WTC11 (cell line): ENCODE measurements around the gene SRGAP1. TPM values are rescaled to one million over a fixed set of nuclear protein-coding genes. Genes with fewer than 3 reads are reported as not detected.

Source experiments
- ATAC-seq: fragments of 200-7000 bp; cut with Tn5 transposase; 2 replicates; pipeline ENCODE4 v1.10.0; 2021; ENCODE audit warnings: mild to moderate bottlenecking, moderate library complexity
- CTCF ChIA-PET: fragments of 300-600 bp; sonication (Branson Sonifier 250); formaldehyde crosslinking; loops from one replicate; lab custom pipeline; 2021; ENCODE audit warnings: antibody characterized with exemption; lab: Charles Lee
- POLR2A ChIA-PET: fragments of 350-600 bp; sonication (Branson Sonifier 250); formaldehyde crosslinking; loops from one replicate; lab custom pipeline; 2021; ENCODE audit warnings: antibody characterized with exemption; lab: Charles Lee
- DNase-seq: peaks from one replicate; pipeline ENCODE4 v3.0.0; 2021; ENCODE audit warnings: low spot score
- H3K27ac Mint-ChIP-seq: 2 replicates; pipeline ENCODE4 v1.8.0; 2021; ENCODE audit warnings: mixed read lengths
- H3K27me3 Mint-ChIP-seq: 2 replicates; pipeline ENCODE4 v1.8.0; 2021; ENCODE audit warnings: low read depth, mild to moderate bottlenecking, moderate library complexity, mixed read lengths
- H3K36me3 Mint-ChIP-seq: 2 replicates; pipeline ENCODE4 v1.8.0; 2021; ENCODE audit warnings: mixed read lengths
- H3K4me1 Mint-ChIP-seq: 2 replicates; pipeline ENCODE4 v1.8.0; 2022; ENCODE audit warnings: mixed read lengths
- H3K4me3 Mint-ChIP-seq: 2 replicates; pipeline ENCODE4 v1.8.0; 2021; ENCODE audit warnings: mild to moderate bottlenecking, moderate library complexity, mixed read lengths
- H3K9me3 Mint-ChIP-seq: 2 replicates; pipeline ENCODE4 v1.8.0; 2021; ENCODE audit warnings: mixed read lengths
- ATF2 ChIP-seq: sonication (generic); formaldehyde crosslinking; IDR thresholded peaks from 2 replicates; pipeline ENCODE4 v1.8.1; 2022; ENCODE audit warnings: low read depth, missing genetic modification reagents, borderline replicate concordance
- ATF3 ChIP-seq: sonication (generic); formaldehyde crosslinking; conservative IDR thresholded peaks from 2 replicates; pipeline ENCODE4 v1.8.1; 2022; ENCODE audit warnings: mild to moderate bottlenecking, missing genetic modification reagents
- ATF6 ChIP-seq: sonication (generic); formaldehyde crosslinking; IDR thresholded peaks from 2 replicates; pipeline ENCODE4 v1.8.1; 2023; ENCODE audit warnings: mild to moderate bottlenecking, missing genetic modification reagents
- CDX4 ChIP-seq: fragments of 250-450 bp; sonication (Bioruptor Pico); IDR thresholded peaks from 2 replicates; pipeline ENCODE4 v1.9.0; 2021; ENCODE audit warnings: moderate library complexity, mild to moderate bottlenecking, inconsistent platforms, borderline replicate concordance
- E2F1 ChIP-seq: sonication (generic); formaldehyde crosslinking; IDR thresholded peaks from 2 replicates; pipeline ENCODE4 v1.8.0; 2022; ENCODE audit warnings: mild to moderate bottlenecking, missing genetic modification reagents
- EMX1 ChIP-seq: fragments of 250-450 bp; sonication (Bioruptor Pico); IDR thresholded peaks from 2 replicates; pipeline ENCODE4 v1.8.0; 2021; ENCODE audit warnings: mild to moderate bottlenecking
- FOXJ3 ChIP-seq: sonication (generic); formaldehyde crosslinking; IDR thresholded peaks from 2 replicates; pipeline ENCODE4 v1.9.0; 2021; ENCODE audit warnings: missing genetic modification reagents, mild to moderate bottlenecking, borderline replicate concordance
- FOXP1 ChIP-seq: sonication (generic); formaldehyde crosslinking; IDR thresholded peaks from 2 replicates; pipeline ENCODE4 v1.8.0; 2022; ENCODE audit warnings: missing genetic modification reagents, mild to moderate bottlenecking, moderate library complexity, borderline replicate concordance
- GABPB1 ChIP-seq: sonication (generic); formaldehyde crosslinking; IDR thresholded peaks from 2 replicates; pipeline ENCODE4 v1.8.1; 2023; ENCODE audit warnings: mild to moderate bottlenecking, missing genetic modification reagents
- GRHL2 ChIP-seq: fragments of 250-450 bp; sonication (Bioruptor Pico); IDR thresholded peaks from 2 replicates; pipeline ENCODE4 v1.8.0; 2022; ENCODE audit warnings: mild to moderate bottlenecking, moderate library complexity; ENCODE audit not compliant: insufficient replicate concordance, severe bottlenecking
- HMGXB4 ChIP-seq: sonication (generic); formaldehyde crosslinking; IDR thresholded peaks from 2 replicates; pipeline ENCODE4 v1.8.1; 2023; ENCODE audit warnings: mild to moderate bottlenecking, moderate library complexity, missing genetic modification reagents
- IRF1 ChIP-seq: sonication (generic); formaldehyde crosslinking; IDR thresholded peaks from 2 replicates; pipeline ENCODE4 v1.8.0; 2023; ENCODE audit warnings: missing genetic modification reagents
- MLX ChIP-seq: sonication (generic); formaldehyde crosslinking; IDR thresholded peaks from 2 replicates; pipeline ENCODE4 v1.8.1; 2023; ENCODE audit warnings: mild to moderate bottlenecking, missing genetic modification reagents, moderate library complexity
- NFYB ChIP-seq: sonication (generic); formaldehyde crosslinking; conservative IDR thresholded peaks from 2 replicates; pipeline ENCODE4 v1.8.0; 2022; ENCODE audit warnings: low read depth, missing genetic modification reagents
- TEAD4 ChIP-seq: sonication (generic); formaldehyde crosslinking; IDR thresholded peaks from 2 replicates; pipeline ENCODE4 v1.8.0; 2022; ENCODE audit warnings: mild to moderate bottlenecking, missing genetic modification reagents
- ZNF263 ChIP-seq: sonication (generic); formaldehyde crosslinking; IDR thresholded peaks from 2 replicates; pipeline ENCODE4 v1.8.1; 2022; ENCODE audit warnings: low read depth, mild to moderate bottlenecking, moderate library complexity, missing genetic modification reagents
- ZNF317 ChIP-seq: sonication (generic); formaldehyde crosslinking; IDR thresholded peaks from 2 replicates; pipeline ENCODE4 v1.8.1; 2023; ENCODE audit warnings: low read depth, mild to moderate bottlenecking, moderate library complexity, missing genetic modification reagents, borderline replicate concordance
- ZNF425 ChIP-seq: fragments of 250-450 bp; sonication (Bioruptor Pico); conservative IDR thresholded peaks from 2 replicates; pipeline ENCODE4 v1.9.0; 2021; ENCODE audit warnings: mild to moderate bottlenecking
- total RNA-seq: library from RNA; stranded (reverse); gene quantifications from 3 replicates; pipeline ENCODE4 v1.2.3, GENCODE V29; 2021

The SRGAP1 gene
- total RNA-seq, 1 experiment from 2014 or later, result 10.3 TPM

GRCh38 chr12:64053117-64053516, 208.6 kb downstream of the SRGAP1 start:
- no peaks in the 10 kb centered on the region for H3K27me3 Mint-ChIP-seq
- ChIA-PET POLR2A (no interaction called here), CTCF (no interaction called here)
- TF ChIP-seq ZNF317 (CRISPR knock-in tag), result no peak
- TF ChIP-seq ATF3 (CRISPR knock-in tag), result no peak
- no peak for TF ChIP-seq MLX (CRISPR knock-in tag)
- no peak for TF ChIP-seq ZNF263 (CRISPR knock-in tag)
- no peak for TF ChIP-seq ZNF425
- DNase-seq (no peak), ATAC-seq (no peak)
- H3K4me1 Mint-ChIP-seq, result no peaks in the 10 kb centered on the region
- H3K36me3 Mint-ChIP-seq, result peaks cover 9% of the 10 kb centered on the region; the same call in 1 of the 2 replicates
- H3K4me3 Mint-ChIP-seq, result no peak overlapping the region
- H3K9me3 Mint-ChIP-seq, result peaks cover 7% of the 10 kb centered on the region
- H3K27ac Mint-ChIP-seq, result no peak overlapping the region

GRCh38 chr12:64054079-64054520, 209.6 kb downstream of the SRGAP1 start:
- H3K36me3 Mint-ChIP-seq, result peaks cover 9% of the 10 kb centered on the region; the same call in 1 of the 2 replicates
- CTCF ChIA-PET, result no interaction called here
- TF ChIP-seq E2F1 (CRISPR knock-in tag) (no peak), ATF6 (CRISPR knock-in tag) (no peak), FOXP1 (no peak), EMX1 (CRISPR knock-in tag) (no peak), GRHL2 (CRISPR knock-in tag) (no peak), ATF2 (CRISPR knock-in tag) (no peak), NFYB (CRISPR knock-in tag) (no peak), IRF1 (no peak), GABPB1 (no peak), FOXJ3 (CRISPR knock-in tag) (no peak), HMGXB4 (CRISPR knock-in tag) (no peak), TEAD4 (CRISPR knock-in tag) (no peak), CDX4 (no peak)
- ATAC-seq (no peak), DNase-seq (no peak)
- peaks cover 7% of the 10 kb centered on the region for H3K9me3 Mint-ChIP-seq
- POLR2A ChIA-PET, result no interaction called here
- peaks cover 7% of the 10 kb centered on the region for H3K4me1 Mint-ChIP-seq
- H3K27ac Mint-ChIP-seq, result no peak overlapping the region
- H3K4me3 Mint-ChIP-seq, result no peak overlapping the region
- no peaks in the 10 kb centered on the region for H3K27me3 Mint-ChIP-seq
